IPS-NIHi7 (cell line): ENCODE results near the gene STPG2.

Experiments
- DNase-seq: peaks from one replicate; pipeline ENCODE4 v3.0.0; 2012; ENCODE audit warnings: mixed read lengths; ENCODE audit errors: extremely low spot score

The STPG2 gene

GRCh38 chr4:98093662-98094061 is 49.6 kb downstream of the STPG2 start:
- DNase-seq = no peak

GRCh38 chr4:98092833-98093439 is 50.3 kb downstream of the STPG2 start:
- DNase-seq = no peak

GRCh38 chr4:98081936-98082335 is 61.3 kb downstream of the STPG2 start:
- DNase-seq = no peak

GRCh38 chr4:98068495-98068894 is 74.8 kb downstream of the STPG2 start:
- DNase-seq = no peak

GRCh38 chr4:98055800-98056501 is 87.3 kb downstream of the STPG2 start:
- no peak for DNase-seq

GRCh38 chr4:98046665-98047064 is 96.6 kb downstream of the STPG2 start:
- DNase-seq = peak; percentile 35

- no peak for DNase-seq
Measured at GRCh38 chr4:98030059-98030458, 113.2 kb downstream of the STPG2 start.

GRCh38 chr4:98027827-98028226 is 115.4 kb downstream of the STPG2 start:
- peak; percentile 41 for DNase-seq

GRCh38 chr4:98026362-98026761 is 116.9 kb downstream of the STPG2 start:
- no peak for DNase-seq

GRCh38 chr4:98006814-98007412 is 136.4 kb downstream of the STPG2 start:
- no peak for DNase-seq

- DNase-seq = no peak
Measured at GRCh38 chr4:98006060-98006459, 137.2 kb downstream of the STPG2 start.

- no peak for DNase-seq
Measured at GRCh38 chr4:98000940-98001339, 142.3 kb downstream of the STPG2 start.

GRCh38 chr4:97998203-97998602 is 145.1 kb downstream of the STPG2 start:
- no peak for DNase-seq

- no peak for DNase-seq
Measured at GRCh38 chr4:97994765-97995465, 148.4 kb downstream of the STPG2 start.

GRCh38 chr4:97990409-97990808 is 152.9 kb downstream of the STPG2 start:
- DNase-seq = no peak

- peak; percentile 38 for DNase-seq
Measured at GRCh38 chr4:97987019-97987648, 156.1 kb downstream of the STPG2 start.

GRCh38 chr4:97984545-97985131 is 158.6 kb downstream of the STPG2 start:
- peak; percentile 32 for DNase-seq

- no peak for DNase-seq
Measured at GRCh38 chr4:97978791-97979488, 164.3 kb downstream of the STPG2 start.

GRCh38 chr4:97953171-97953941 is 189.9 kb downstream of the STPG2 start:
- no peak for DNase-seq

GRCh38 chr4:97952763-97953162 is 190.5 kb downstream of the STPG2 start:
- DNase-seq = no peak
